IMR-90 (cell line): Measurements from ENCODE around the gene HEXIM1.

Experiments used
- BHLHE40 ChIP-seq: fragments of 150-350 bp; IDR thresholded peaks from 2 replicates; pipeline ENCODE4 v1.6.1; 2016; ENCODE audit warnings: mild to moderate bottlenecking, low read depth, low read length
- CEBPB ChIP-seq: IDR thresholded peaks from 2 replicates; pipeline ENCODE4 v1.6.1; 2012; ENCODE audit warnings: low read depth, low read length, improper control_type of control experiment
- CTCF ChIP-seq: conservative IDR thresholded peaks from 2 replicates; pipeline ENCODE4 v1.5.1; 2012; ENCODE audit warnings: mild to moderate bottlenecking, low read depth, low read length, improper control_type of control experiment
- MAFK ChIP-seq: IDR thresholded peaks from 2 replicates; pipeline ENCODE4 v1.6.1; 2012; ENCODE audit warnings: low read depth, low read length, improper control_type of control experiment
- POLR2A ChIP-seq: IDR thresholded peaks from 2 replicates; pipeline ENCODE4 v1.6.1; 2012; ENCODE audit warnings: mild to moderate bottlenecking, low read depth, low read length
- RAD21 ChIP-seq: IDR thresholded peaks from 2 replicates; pipeline ENCODE4 v1.6.1; 2012; ENCODE audit warnings: low read length, improper control_type of control experiment
- RFX5 ChIP-seq: IDR thresholded peaks from 2 replicates; pipeline ENCODE4 v1.8.0; 2012; ENCODE audit warnings: low read depth, mild to moderate bottlenecking, low read length, moderate library complexity
- TF ChIP-seq, protein P1 (sequence below): fragments of 150-350 bp; IDR thresholded peaks from 2 replicates; pipeline ENCODE4 v1.6.1; 2017; ENCODE audit warnings: mild to moderate bottlenecking, antibody characterized with exemption, low read length, low read depth

DNA sequence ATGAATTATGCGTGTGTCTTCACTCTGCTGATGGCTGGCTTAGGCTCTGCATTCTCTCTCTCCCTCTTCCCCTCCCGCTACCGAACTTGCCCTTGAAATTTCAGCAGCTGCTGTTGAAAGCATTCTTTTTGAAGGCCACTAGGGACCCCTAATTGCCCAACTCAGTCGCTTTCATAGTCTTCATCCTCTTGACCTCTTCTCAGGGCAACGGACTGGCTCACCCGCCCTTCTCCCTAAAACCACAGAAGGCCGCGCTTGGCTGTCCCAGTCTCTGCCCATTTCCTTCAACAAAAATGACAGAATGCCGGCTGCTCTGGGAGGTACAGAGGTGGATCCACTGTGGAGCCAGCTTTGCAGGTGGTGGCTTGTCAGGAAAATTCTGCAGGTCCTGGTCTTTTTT, 52.4 kb downstream of the HEXIM1 start:
- TF ChIP-seq CTCF, result no peak
- TF ChIP-seq CEBPB, result no peak
- TF ChIP-seq RAD21, result no peak
- no peak for TF ChIP-seq BHLHE40
- TF ChIP-seq, protein P1, sequence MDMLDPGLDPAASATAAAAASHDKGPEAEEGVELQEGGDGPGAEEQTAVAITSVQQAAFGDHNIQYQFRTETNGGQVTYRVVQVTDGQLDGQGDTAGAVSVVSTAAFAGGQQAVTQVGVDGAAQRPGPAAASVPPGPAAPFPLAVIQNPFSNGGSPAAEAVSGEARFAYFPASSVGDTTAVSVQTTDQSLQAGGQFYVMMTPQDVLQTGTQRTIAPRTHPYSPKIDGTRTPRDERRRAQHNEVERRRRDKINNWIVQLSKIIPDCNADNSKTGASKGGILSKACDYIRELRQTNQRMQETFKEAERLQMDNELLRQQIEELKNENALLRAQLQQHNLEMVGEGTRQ, result no peak
- no peak for TF ChIP-seq POLR2A
- no peak for TF ChIP-seq RFX5
- no peak for TF ChIP-seq MAFK
